Measurements from ENCODE around the gene C1orf146.

GRCh38 chr1:92184632-92185031 is 33.1 kb upstream of the C1orf146 start:
- TF ChIP-seq POLR2A (IDR thresholded peaks at IDR 0.05) (no peak), CTCF (IDR thresholded peaks at IDR 0.05) (no peak), EP300 (IDR thresholded peaks at IDR 0.05) (no peak)
